ENCODE results near the gene ANKRD53.

The ANKRD53 gene

DNA sequence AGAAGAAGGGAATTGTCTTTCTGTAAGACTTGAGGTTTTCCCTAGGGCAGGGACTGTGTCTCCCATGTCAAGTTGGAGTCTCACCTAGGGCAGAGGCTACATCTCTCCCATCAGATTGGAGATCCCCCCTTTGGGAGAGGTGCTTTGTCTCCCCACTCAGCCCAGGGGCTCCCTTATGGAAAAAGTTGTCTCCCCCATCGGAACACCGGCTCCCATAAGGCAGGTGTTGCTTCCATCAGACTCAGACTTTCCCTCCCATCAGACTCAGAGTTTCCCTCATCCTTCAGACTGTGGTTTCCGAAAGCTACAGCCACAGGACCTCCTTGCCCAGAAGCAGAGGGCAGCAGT is 5.8 kb downstream of the ANKRD53 start:
- TF ChIP-seq FOXM1 (IDR thresholded peaks at IDR 0.05; ENCODE audit: borderline replicate concordance, low read depth) (no peak), YY1 (IDR thresholded peaks at IDR 0.05; ENCODE audit: low read depth) (no peak), MAX (IDR thresholded peaks at IDR 0.05) (no peak), EP300 (IDR thresholded peaks at IDR 0.05; ENCODE audit: borderline replicate concordance) (no peak), CEBPB (IDR thresholded peaks at IDR 0.05) (no peak), REST (IDR thresholded peaks at IDR 0.05; ENCODE audit: low read depth) (no peak), TCF12 (IDR thresholded peaks at IDR 0.05; ENCODE audit: low read depth) (no peak), USF1 (IDR thresholded peaks at IDR 0.05) (no peak), EGR1 (IDR thresholded peaks at IDR 0.05) (no peak), NFIC (IDR thresholded peaks at IDR 0.05) (no peak), RAD21 (IDR thresholded peaks at IDR 0.05; ENCODE audit: low read depth) (no peak), TEAD4 (IDR thresholded peaks at IDR 0.05) (no peak)

DNA sequence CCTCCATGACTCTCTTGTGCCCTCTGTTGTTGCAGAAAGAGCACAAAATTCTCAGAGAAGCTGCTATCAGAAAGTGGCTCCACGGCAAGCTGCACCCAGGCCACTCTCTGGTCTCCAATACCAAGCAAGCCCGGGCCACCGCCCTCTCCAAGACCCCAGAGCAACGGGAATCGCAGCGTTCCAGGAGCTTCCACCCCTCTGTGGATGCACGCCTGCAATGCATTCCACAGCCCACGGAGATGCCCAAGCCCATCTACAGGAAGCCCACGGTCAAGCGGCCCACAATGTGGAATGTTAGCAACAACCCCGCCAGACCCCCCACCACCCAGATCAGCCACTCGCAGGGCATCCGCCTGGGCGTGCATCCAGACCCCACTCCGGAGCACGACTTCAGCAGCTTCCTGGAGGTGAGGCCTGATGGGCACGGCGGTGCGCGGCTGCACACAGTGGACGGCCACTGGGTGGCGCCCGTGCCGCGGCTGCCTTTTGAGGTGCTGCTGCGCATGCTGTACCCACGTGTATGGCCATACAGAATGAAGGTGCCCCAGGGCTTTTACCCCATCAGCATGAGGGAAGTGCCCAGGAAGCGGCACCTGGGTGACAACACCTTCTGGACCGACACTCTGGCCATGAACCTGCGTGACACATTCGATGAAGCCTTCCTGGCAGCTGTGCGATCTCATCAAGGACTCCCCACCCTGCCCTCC is 6.3 kb downstream of the ANKRD53 start:
- TF ChIP-seq EP300 (IDR thresholded peaks at IDR 0.05; ENCODE audit: borderline replicate concordance) = no peak
- TF ChIP-seq FOXM1 (IDR thresholded peaks at IDR 0.05; ENCODE audit: borderline replicate concordance, low read depth) = no peak
- TF ChIP-seq REST (IDR thresholded peaks at IDR 0.05; ENCODE audit: low read depth) = no peak
- no peak for TF ChIP-seq CEBPB (IDR thresholded peaks at IDR 0.05)
- no peak for TF ChIP-seq USF1 (IDR thresholded peaks at IDR 0.05)
- TF ChIP-seq TAF1 (IDR thresholded peaks at IDR 0.05; ENCODE audit: low read depth) = no peak
- TF ChIP-seq TEAD4 (IDR thresholded peaks at IDR 0.05) = no peak
- no peak for TF ChIP-seq NFIC (IDR thresholded peaks at IDR 0.05)
- no peak for TF ChIP-seq YY1 (IDR thresholded peaks at IDR 0.05; ENCODE audit: low read depth)
- no peak for TF ChIP-seq CREB1 (IDR thresholded peaks at IDR 0.05; ENCODE audit: low read depth)
- no peak for TF ChIP-seq MAX (IDR thresholded peaks at IDR 0.05)
- no peak for TF ChIP-seq EGR1 (IDR thresholded peaks at IDR 0.05)
- TF ChIP-seq RAD21 (IDR thresholded peaks at IDR 0.05; ENCODE audit: low read depth) = no peak; the same call in 1 of the 2 replicates

DNA sequence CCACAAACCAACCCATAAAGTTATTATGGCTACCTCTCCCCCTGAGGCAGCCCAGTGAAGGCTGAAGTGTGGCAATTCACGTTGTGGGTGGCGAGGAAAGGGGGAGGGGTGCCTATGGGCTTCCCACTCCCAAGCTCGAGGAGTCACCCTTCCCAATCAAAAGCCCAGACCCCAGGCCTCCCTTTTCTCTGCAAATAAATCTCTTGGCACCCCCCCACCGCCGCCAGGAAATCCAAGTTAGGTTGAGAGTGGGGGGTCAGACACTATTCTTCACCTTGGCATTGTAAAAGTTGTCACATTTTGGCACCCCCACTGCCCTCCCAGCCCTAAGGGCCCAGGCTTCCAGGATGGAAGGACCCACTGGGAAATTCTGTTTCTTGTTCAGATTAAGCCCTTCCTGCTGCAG is 6.9 kb downstream of the ANKRD53 start:
- TF ChIP-seq REST (IDR thresholded peaks at IDR 0.05; ENCODE audit: low read depth) (no peak), FOXM1 (IDR thresholded peaks at IDR 0.05; ENCODE audit: borderline replicate concordance, low read depth) (no peak), CREB1 (IDR thresholded peaks at IDR 0.05; ENCODE audit: low read depth) (no peak), RAD21 (IDR thresholded peaks at IDR 0.05; ENCODE audit: low read depth) (no peak), EGR1 (IDR thresholded peaks at IDR 0.05) (no peak), TAF1 (IDR thresholded peaks at IDR 0.05; ENCODE audit: low read depth) (no peak), TCF12 (IDR thresholded peaks at IDR 0.05; ENCODE audit: low read depth) (no peak), TEAD4 (IDR thresholded peaks at IDR 0.05) (no peak)

DNA sequence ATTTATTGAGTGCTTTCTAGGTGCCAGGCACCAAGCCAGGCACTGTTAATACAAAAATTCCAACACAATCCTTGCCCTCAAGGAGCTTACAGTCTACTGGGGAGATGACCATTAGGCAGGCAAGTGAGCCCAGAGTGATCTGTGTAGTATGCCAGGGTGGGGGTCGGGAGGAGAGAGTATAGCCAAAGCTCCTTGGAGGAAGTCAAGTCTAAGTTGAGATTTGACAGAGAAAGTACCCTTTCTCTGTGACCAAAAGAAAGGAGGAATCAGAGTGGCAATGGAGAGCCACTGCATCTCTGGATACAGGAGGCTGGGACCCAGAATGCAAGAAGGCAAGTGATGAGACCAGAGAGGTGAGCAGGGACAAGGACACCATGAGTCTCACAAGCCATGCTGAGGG is 7.5 kb downstream of the ANKRD53 start:
- TF ChIP-seq YY1 (IDR thresholded peaks at IDR 0.05; ENCODE audit: low read depth) = no peak
- no peak for TF ChIP-seq TAF1 (IDR thresholded peaks at IDR 0.05; ENCODE audit: low read depth)
- no peak for TF ChIP-seq RAD21 (IDR thresholded peaks at IDR 0.05; ENCODE audit: low read depth)
- TF ChIP-seq EP300 (IDR thresholded peaks at IDR 0.05; ENCODE audit: borderline replicate concordance) = no peak
- TF ChIP-seq FOXM1 (IDR thresholded peaks at IDR 0.05; ENCODE audit: borderline replicate concordance, low read depth) = no peak
- no peak for TF ChIP-seq TCF12 (IDR thresholded peaks at IDR 0.05; ENCODE audit: low read depth)
- no peak for TF ChIP-seq REST (IDR thresholded peaks at IDR 0.05; ENCODE audit: low read depth)
- no peak for TF ChIP-seq TEAD4 (IDR thresholded peaks at IDR 0.05)
- no peak for TF ChIP-seq CREB1 (IDR thresholded peaks at IDR 0.05; ENCODE audit: low read depth)
- TF ChIP-seq CEBPB (IDR thresholded peaks at IDR 0.05) = no peak
- no peak for TF ChIP-seq EGR1 (IDR thresholded peaks at IDR 0.05)
- no peak for TF ChIP-seq NFIC (IDR thresholded peaks at IDR 0.05)

All from Ishikawa (cell line).